Measurements from ENCODE around the gene PI16.

Gene PI16

GRCh38 chr6:36959555-36960250, 5.2 kb downstream of the PI16 start:
- no peaks in the 10 kb centered on the region for H3K9me3 ChIP-seq (ENCODE audit: control extremely low read depth in 1 of 5, control insufficient read depth in 4 of 5, insufficient read depth in 2 of 5, low read depth in 1 of 5, low read length in 4 of 5)
- WGBS (ENCODE audit: insufficient coverage): 100% methylated on average over 8 of the region's 17 CpGs
- no peaks in the 10 kb centered on the region for H3K36me3 ChIP-seq (ENCODE audit: control insufficient read depth in 4 of 4, insufficient read depth in 4 of 4, low read length in 3 of 4)
- H3K4me1 ChIP-seq (ENCODE audit: control extremely low read depth in 1 of 4, control insufficient read depth in 4 of 4, insufficient read depth in 4 of 4, low read length in 3 of 4): peaks cover 2 to 34% (median 30%) of the 10 kb centered on the region in 4 experiments
- DNase-seq: no peak
- H3K27ac ChIP-seq (ENCODE audit: insufficient read depth in 1 of 2, low read depth in 1 of 2, low read length in 2 of 2, poor library complexity in 1 of 2, severe bottlenecking in 2 of 2): no peak overlapping the region
- ChIA-PET POLR2A (no interaction called here), CTCF (no interaction called here)
- no peak overlapping the region for H3K4me3 ChIP-seq (ENCODE audit: control insufficient read depth in 1 of 7, extremely low read depth in 1 of 7, insufficient read depth in 4 of 7, low read depth in 2 of 7, low read length in 6 of 7)
- peaks cover 0 to 68% (median 40%) of the 10 kb centered on the region in 5 experiments for H3K27me3 ChIP-seq (replicated peaks in 2 of 5; ENCODE audit: control insufficient read depth in 4 of 5, insufficient read depth in 5 of 5, low read length in 4 of 5)

GRCh38 chr6:36961441-36962435, 7.2 kb downstream of the PI16 start:
- POLR2A ChIA-PET: no interaction called here
- Histone ChIP-seq H3K4me1 (ENCODE audit: control extremely low read depth in 1 of 4, control insufficient read depth in 4 of 4, insufficient read depth in 4 of 4, low read length in 3 of 4) (peaks cover 3 to 25% (median 23%) of the 10 kb centered on the region in 4 experiments), H3K27me3 (replicated peaks in 2 of 5; ENCODE audit: control insufficient read depth in 4 of 5, insufficient read depth in 5 of 5, low read length in 4 of 5) (peaks cover 0 to 49% (median 28%) of the 10 kb centered on the region in 5 experiments), H3K27ac (ENCODE audit: insufficient read depth in 1 of 2, low read depth in 1 of 2, low read length in 2 of 2, poor library complexity in 1 of 2, severe bottlenecking in 2 of 2) (no peak overlapping the region), H3K9me3 (ENCODE audit: control extremely low read depth in 1 of 5, control insufficient read depth in 4 of 5, insufficient read depth in 2 of 5, low read depth in 1 of 5, low read length in 4 of 5) (no peaks in the 10 kb centered on the region), H3K4me3 (ENCODE audit: control insufficient read depth in 1 of 7, extremely low read depth in 1 of 7, insufficient read depth in 4 of 7, low read depth in 2 of 7, low read length in 6 of 7) (no peak overlapping the region), H3K36me3 (ENCODE audit: control insufficient read depth in 4 of 4, insufficient read depth in 4 of 4, low read length in 3 of 4) (peaks cover 0 to 5% (median 0%) of the 10 kb centered on the region in 4 experiments)
- WGBS (ENCODE audit: insufficient coverage): 64% methylated on average over 33 of the region's 40 CpGs
- CTCF ChIA-PET: interaction anchor here (1.1 to 1.6 kb wide), 2 partner anchors 14 to 56 kb away, joined by 3 to 5 read pairs; no protein-coding TSS in a partner anchor
- no peak for DNase-seq

- H3K27me3 ChIP-seq (replicated peaks in 2 of 5; ENCODE audit: control insufficient read depth in 4 of 5, insufficient read depth in 5 of 5, low read length in 4 of 5): peaks cover 0 to 37% (median 21%) of the 10 kb centered on the region in 5 experiments
- CTCF ChIA-PET: interaction anchor here (0.7 to 3.8 kb wide), 5 partner anchors 8 to 65 kb away, joined by 3 to 16 read pairs (median 5); partner anchors contain the start of gene PI16
- WGBS (ENCODE audit: insufficient coverage): 11% methylated on average over 11 of the region's 12 CpGs
- DNase-seq: peak; percentile 90 to 97 (median 94)
- H3K36me3 ChIP-seq (ENCODE audit: control insufficient read depth in 4 of 4, insufficient read depth in 4 of 4, low read length in 3 of 4): peaks cover 0 to 13% (median 7%) of the 10 kb centered on the region in 4 experiments
- POLR2A ChIA-PET: interaction anchor here (0.6 to 0.9 kb wide), 2 partner anchors 51 to 89 kb away, joined by 3 read pairs; no protein-coding TSS in a partner anchor
- no peak overlapping the region for H3K4me3 ChIP-seq (ENCODE audit: control insufficient read depth in 1 of 7, extremely low read depth in 1 of 7, insufficient read depth in 4 of 7, low read depth in 2 of 7, low read length in 6 of 7)
- peaks cover 3 to 25% (median 23%) of the 10 kb centered on the region in 4 experiments for H3K4me1 ChIP-seq (ENCODE audit: control extremely low read depth in 1 of 4, control insufficient read depth in 4 of 4, insufficient read depth in 4 of 4, low read length in 3 of 4)
- H3K9me3 ChIP-seq (ENCODE audit: control extremely low read depth in 1 of 5, control insufficient read depth in 4 of 5, insufficient read depth in 2 of 5, low read depth in 1 of 5, low read length in 4 of 5): no peaks in the 10 kb centered on the region
- no peak overlapping the region for H3K27ac ChIP-seq (ENCODE audit: insufficient read depth in 1 of 2, low read depth in 1 of 2, low read length in 2 of 2, poor library complexity in 1 of 2, severe bottlenecking in 2 of 2)
These were observed 8.3 kb downstream of the PI16 start for GRCh38 chr6:36962874-36963273.

GRCh38 chr6:36963451-36964290, 9.1 kb downstream of the PI16 start:
- POLR2A ChIA-PET: interaction anchor here (0.6 to 1.2 kb wide), 4 partner anchors 10 to 92 kb away, joined by 3 to 4 read pairs (median 3); partner anchors contain the start of genes MTCH1 and PI16

GRCh38 chr6:36964349-36964748, 9.8 kb downstream of the PI16 start:
- POLR2A ChIA-PET: interaction anchor here (0.6 to 1.2 kb wide), 3 partner anchors 11 to 91 kb away, joined by 3 to 4 read pairs (median 3); partner anchors contain the start of genes MTCH1 and PI16
- peaks cover 0 to 23% (median 17%) of the 10 kb centered on the region in 5 experiments for H3K27me3 ChIP-seq (replicated peaks in 2 of 5; ENCODE audit: control insufficient read depth in 4 of 5, insufficient read depth in 5 of 5, low read length in 4 of 5)
- peaks cover 2 to 28% (median 20%) of the 10 kb centered on the region in 4 experiments for H3K36me3 ChIP-seq (ENCODE audit: control insufficient read depth in 4 of 4, insufficient read depth in 4 of 4, low read length in 3 of 4)
- no peak overlapping the region for H3K27ac ChIP-seq (ENCODE audit: insufficient read depth in 1 of 2, low read depth in 1 of 2, low read length in 2 of 2, poor library complexity in 1 of 2, severe bottlenecking in 2 of 2)
- CTCF ChIA-PET: interaction anchor here (0.6 to 3.8 kb wide), 5 partner anchors 12 to 1432 kb away, joined by 3 to 16 read pairs (median 4); no protein-coding TSS in a partner anchor
- DNase-seq: no peak
- no peaks in the 10 kb centered on the region for H3K9me3 ChIP-seq (ENCODE audit: control extremely low read depth in 1 of 5, control insufficient read depth in 4 of 5, insufficient read depth in 2 of 5, low read depth in 1 of 5, low read length in 4 of 5)
- H3K4me1 ChIP-seq (ENCODE audit: control extremely low read depth in 1 of 4, control insufficient read depth in 4 of 4, insufficient read depth in 4 of 4, low read length in 3 of 4): peaks cover 3 to 25% (median 23%) of the 10 kb centered on the region in 4 experiments
- 94% methylated on average over 3 of the region's 6 CpGs for WGBS (ENCODE audit: insufficient coverage)
- no peak overlapping the region for H3K4me3 ChIP-seq (ENCODE audit: control insufficient read depth in 1 of 7, extremely low read depth in 1 of 7, insufficient read depth in 4 of 7, low read depth in 2 of 7, low read length in 6 of 7)

More at GRCh38 chr6:36963451-36964290, 9.1 kb downstream of the PI16 start:
- Histone ChIP-seq H3K9me3 (ENCODE audit: control extremely low read depth in 1 of 5, control insufficient read depth in 4 of 5, insufficient read depth in 2 of 5, low read depth in 1 of 5, low read length in 4 of 5) (no peaks in the 10 kb centered on the region), H3K4me3 (ENCODE audit: control insufficient read depth in 1 of 7, extremely low read depth in 1 of 7, insufficient read depth in 4 of 7, low read depth in 2 of 7, low read length in 6 of 7) (peak overlapping the region in 2 of 7 experiments; percentile 1 to 19), H3K27me3 (replicated peaks in 2 of 5; ENCODE audit: control insufficient read depth in 4 of 5, insufficient read depth in 5 of 5, low read length in 4 of 5) (peaks cover 0 to 30% (median 17%) of the 10 kb centered on the region in 5 experiments), H3K36me3 (ENCODE audit: control insufficient read depth in 4 of 4, insufficient read depth in 4 of 4, low read length in 3 of 4) (peaks cover 0 to 21% (median 14%) of the 10 kb centered on the region in 4 experiments), H3K4me1 (ENCODE audit: control extremely low read depth in 1 of 4, control insufficient read depth in 4 of 4, insufficient read depth in 4 of 4, low read length in 3 of 4) (peaks cover 3 to 25% (median 23%) of the 10 kb centered on the region in 4 experiments), H3K27ac (ENCODE audit: insufficient read depth in 1 of 2, low read depth in 1 of 2, low read length in 2 of 2, poor library complexity in 1 of 2, severe bottlenecking in 2 of 2) (no peak overlapping the region)
- CTCF ChIA-PET: interaction anchor here (0.7 to 3.8 kb wide), 7 partner anchors 9 to 106 kb away, joined by 3 to 16 read pairs (median 5); partner anchors contain the start of gene PI16
- peak; percentile 52 to 87 (median 84) for DNase-seq
- 44% methylated on average over 11 of the region's 11 CpGs for WGBS (ENCODE audit: insufficient coverage)

- CTCF ChIA-PET: interaction anchor here (0.6 to 3.8 kb wide), 4 partner anchors 12 to 1432 kb away, joined by 3 to 16 read pairs (median 5); no protein-coding TSS in a partner anchor
- DNase-seq: no peak
- no peaks in the 10 kb centered on the region for H3K9me3 ChIP-seq (ENCODE audit: control extremely low read depth in 1 of 5, control insufficient read depth in 4 of 5, insufficient read depth in 2 of 5, low read depth in 1 of 5, low read length in 4 of 5)
- peaks cover 3 to 25% (median 23%) of the 10 kb centered on the region in 4 experiments for H3K4me1 ChIP-seq (ENCODE audit: control extremely low read depth in 1 of 4, control insufficient read depth in 4 of 4, insufficient read depth in 4 of 4, low read length in 3 of 4)
- WGBS (ENCODE audit: insufficient coverage): 59% methylated on average over 4 of the region's 4 CpGs
- POLR2A ChIA-PET: no interaction called here
- H3K36me3 ChIP-seq (ENCODE audit: control insufficient read depth in 4 of 4, insufficient read depth in 4 of 4, low read length in 3 of 4): peaks cover 2 to 34% (median 25%) of the 10 kb centered on the region in 4 experiments
- H3K4me3 ChIP-seq (ENCODE audit: control insufficient read depth in 1 of 7, extremely low read depth in 1 of 7, insufficient read depth in 4 of 7, low read depth in 2 of 7, low read length in 6 of 7): no peak overlapping the region
- H3K27ac ChIP-seq (ENCODE audit: insufficient read depth in 1 of 2, low read depth in 1 of 2, low read length in 2 of 2, poor library complexity in 1 of 2, severe bottlenecking in 2 of 2): no peak overlapping the region
- H3K27me3 ChIP-seq (replicated peaks in 2 of 5; ENCODE audit: control insufficient read depth in 4 of 5, insufficient read depth in 5 of 5, low read length in 4 of 5): peaks cover 0 to 22% (median 15%) of the 10 kb centered on the region in 5 experiments
These were observed 10.4 kb downstream of the PI16 start for GRCh38 chr6:36964908-36965307.
